ENCODE results near the gene SGTA.

The SGTA gene

DNA sequence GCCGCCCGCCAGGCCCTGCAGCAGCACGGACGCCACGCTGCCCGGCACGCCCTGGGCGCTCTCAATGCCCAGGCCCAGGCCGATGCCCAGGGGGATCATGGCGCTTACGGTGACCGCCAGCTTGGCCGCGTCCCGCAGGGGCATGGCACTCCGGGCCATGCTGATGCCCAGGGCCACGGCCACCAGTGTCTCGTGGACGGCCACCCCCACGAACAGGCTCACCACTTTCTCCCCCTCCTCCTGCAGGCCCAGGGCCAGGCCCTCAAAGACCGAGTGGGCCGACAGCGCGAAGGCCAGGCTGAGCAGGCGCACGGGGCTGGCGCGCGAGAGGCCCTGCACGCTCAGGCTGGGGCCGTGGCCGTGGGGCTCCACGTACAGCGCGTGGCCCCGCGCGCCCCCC, 50.2 kb downstream of the SGTA start:
- Histone ChIP-seq H3K27ac (no peak overlapping the region), H3K27me3 (ENCODE audit: insufficient read depth, low read depth, severe bottlenecking) (no peaks in the 10 kb centered on the region), H3K9me3 (ENCODE audit: severe bottlenecking) (no peaks in the 10 kb centered on the region), H3K36me3 (peaks cover 44% of the 10 kb centered on the region), H3K4me3 (ENCODE audit: low read depth, low read length) (no peak overlapping the region)
- no peak for DNase-seq
- no peak for TF ChIP-seq CTCF (IDR thresholded peaks at IDR 0.05; ENCODE audit: low read depth, low read length)

- no peak overlapping the region for H3K4me3 ChIP-seq (ENCODE audit: low read depth, low read length)
- no peak for TF ChIP-seq CTCF (IDR thresholded peaks at IDR 0.05; ENCODE audit: low read depth, low read length)
- peaks cover 3% of the 10 kb centered on the region for H3K27me3 ChIP-seq (ENCODE audit: insufficient read depth, low read depth, severe bottlenecking)
- H3K27ac ChIP-seq = no peak overlapping the region
- no peak for DNase-seq
- peaks cover 44% of the 10 kb centered on the region for H3K36me3 ChIP-seq
- H3K9me3 ChIP-seq (ENCODE audit: severe bottlenecking) = no peaks in the 10 kb centered on the region
These were observed 50.8 kb downstream of the SGTA start for GRCh38 chr19:2732157-2732725.

GRCh38 chr19:2731181-2731995, 51.7 kb downstream of the SGTA start:
- Histone ChIP-seq H3K36me3 (peaks cover 36% of the 10 kb centered on the region), H3K4me3 (ENCODE audit: low read depth, low read length) (no peak overlapping the region), H3K27me3 (ENCODE audit: insufficient read depth, low read depth, severe bottlenecking) (peaks cover 10% of the 10 kb centered on the region), H3K27ac (no peak overlapping the region), H3K9me3 (ENCODE audit: severe bottlenecking) (no peaks in the 10 kb centered on the region)
- DNase-seq = no peak
- TF ChIP-seq CTCF (IDR thresholded peaks at IDR 0.05; ENCODE audit: low read depth, low read length) = no peak

- no peak for DNase-seq
- no peak for TF ChIP-seq CTCF (IDR thresholded peaks at IDR 0.05; ENCODE audit: low read depth, low read length)
- H3K4me3 ChIP-seq (ENCODE audit: low read depth, low read length) = no peak overlapping the region
- H3K27ac ChIP-seq = no peak overlapping the region
- H3K36me3 ChIP-seq = peaks cover 24% of the 10 kb centered on the region
- peaks cover 10% of the 10 kb centered on the region for H3K27me3 ChIP-seq (ENCODE audit: insufficient read depth, low read depth, severe bottlenecking)
- H3K9me3 ChIP-seq (ENCODE audit: severe bottlenecking) = no peaks in the 10 kb centered on the region
These were observed 52.9 kb downstream of the SGTA start for GRCh38 chr19:2729943-2730818.

- peaks cover 10% of the 10 kb centered on the region for H3K27me3 ChIP-seq (ENCODE audit: insufficient read depth, low read depth, severe bottlenecking)
- no peak overlapping the region for H3K27ac ChIP-seq
- no peak for DNase-seq
- peaks cover 11% of the 10 kb centered on the region; the same call in 1 of the 2 replicates for H3K36me3 ChIP-seq
- H3K4me3 ChIP-seq (ENCODE audit: low read depth, low read length) = no peak overlapping the region
- H3K9me3 ChIP-seq (ENCODE audit: severe bottlenecking) = no peaks in the 10 kb centered on the region
- no peak for TF ChIP-seq CTCF (IDR thresholded peaks at IDR 0.05; ENCODE audit: low read depth, low read length)
These were observed 54.2 kb downstream of the SGTA start for GRCh38 chr19:2728783-2729387.

Data from WERI-Rb-1 (cell line).